Esophagus squamous epithelium (tissue), 4 donors: ENCODE measurements around the gene ZNF84.

ENCODE experiments used
- POLR2A ChIP-seq, 4 donors: fragments of 450-650 bp; IDR thresholded peaks; one replicate each; pipeline ENCODE4 v1.6.1; 2017; ENCODE audit warnings: antibody characterized with exemption in 4 of 4, mild to moderate bottlenecking in 4 of 4, moderate library complexity in 3 of 4
- TF ChIP-seq, protein P1 (sequence below), 6 experiments: fragments of 450-650 bp in 4 of 6; fragments of 200-600 bp in 2 of 6; sonication (generic) in 2 of 6; IDR thresholded peaks; one replicate each; pipeline ENCODE4 v1.5.1; 2016 to 2019; ENCODE audit warnings: antibody characterized with exemption in 6 of 6, mild to moderate bottlenecking in 4 of 6, moderate library complexity in 4 of 6

DNA sequence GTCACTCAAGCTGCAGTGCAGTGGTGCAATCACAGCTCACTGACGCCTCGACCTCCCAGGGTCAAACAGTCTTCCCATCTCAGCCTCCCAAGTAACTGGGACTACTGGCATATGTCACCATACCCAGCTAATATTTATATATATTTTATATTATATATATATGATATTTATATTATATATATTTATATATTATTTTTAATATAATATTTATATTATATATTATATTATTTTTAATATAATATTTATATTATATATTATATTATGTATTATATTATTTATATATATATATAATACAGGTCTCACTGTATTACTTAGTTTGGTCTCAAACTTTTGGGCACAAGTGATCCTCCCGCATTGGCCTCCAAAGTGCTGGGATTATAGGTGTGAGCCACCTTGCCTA lies 9.4 kb downstream of the ZNF84 start:
- TF ChIP-seq, protein P1, sequence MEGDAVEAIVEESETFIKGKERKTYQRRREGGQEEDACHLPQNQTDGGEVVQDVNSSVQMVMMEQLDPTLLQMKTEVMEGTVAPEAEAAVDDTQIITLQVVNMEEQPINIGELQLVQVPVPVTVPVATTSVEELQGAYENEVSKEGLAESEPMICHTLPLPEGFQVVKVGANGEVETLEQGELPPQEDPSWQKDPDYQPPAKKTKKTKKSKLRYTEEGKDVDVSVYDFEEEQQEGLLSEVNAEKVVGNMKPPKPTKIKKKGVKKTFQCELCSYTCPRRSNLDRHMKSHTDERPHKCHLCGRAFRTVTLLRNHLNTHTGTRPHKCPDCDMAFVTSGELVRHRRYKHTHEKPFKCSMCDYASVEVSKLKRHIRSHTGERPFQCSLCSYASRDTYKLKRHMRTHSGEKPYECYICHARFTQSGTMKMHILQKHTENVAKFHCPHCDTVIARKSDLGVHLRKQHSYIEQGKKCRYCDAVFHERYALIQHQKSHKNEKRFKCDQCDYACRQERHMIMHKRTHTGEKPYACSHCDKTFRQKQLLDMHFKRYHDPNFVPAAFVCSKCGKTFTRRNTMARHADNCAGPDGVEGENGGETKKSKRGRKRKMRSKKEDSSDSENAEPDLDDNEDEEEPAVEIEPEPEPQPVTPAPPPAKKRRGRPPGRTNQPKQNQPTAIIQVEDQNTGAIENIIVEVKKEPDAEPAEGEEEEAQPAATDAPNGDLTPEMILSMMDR (IDR thresholded peaks at IDR 0.05) = no peak
- TF ChIP-seq POLR2A (IDR thresholded peaks at IDR 0.05) = no peak
